ENCODE results near the gene CD52. TPM values are rescaled to one million over a fixed set of nuclear protein-coding genes. Genes with fewer than 3 reads are reported as not detected.

The CD52 gene
- total RNA-seq, 1 experiment from 2014 or later = 735 TPM

GRCh38 chr1:26293911-26294463, 23.8 kb upstream of the CD52 start:
- peaks cover 47% of the 10 kb centered on the region for H3K4me1 ChIP-seq (ENCODE audit: low read length)

GRCh38 chr1:26295194-26296138, 22.3 kb upstream of the CD52 start:
- H3K79me2 ChIP-seq (ENCODE audit: low read length) = no peaks in the 10 kb centered on the region
- H3K9me3 ChIP-seq (ENCODE audit: low read length) = no peaks in the 10 kb centered on the region
- H3K27me3 ChIP-seq (ENCODE audit: low read length) = no peaks in the 10 kb centered on the region
- no peaks in the 10 kb centered on the region for H3K9me2 ChIP-seq (replicated peaks; ENCODE audit: insufficient read depth, low read length)
- peaks cover 43% of the 10 kb centered on the region for H3K4me1 ChIP-seq (ENCODE audit: low read length)
- no peak overlapping the region for H3K27ac ChIP-seq (ENCODE audit: low read length)
- H2AFZ ChIP-seq (ENCODE audit: low read length) = no peak overlapping the region
- H3K9ac ChIP-seq (ENCODE audit: low read length) = no peak overlapping the region
- no peaks in the 10 kb centered on the region for H4K20me1 ChIP-seq (ENCODE audit: insufficient read depth, low read depth, low read length)
- H3K36me3 ChIP-seq (ENCODE audit: insufficient read depth, low read length) = no peaks in the 10 kb centered on the region
- no peak overlapping the region for H3K4me3 ChIP-seq (ENCODE audit: low read length)
- DNase-seq = no peak
- no peak overlapping the region for H3K4me2 ChIP-seq (ENCODE audit: low read depth, low read length, poor library complexity, severe bottlenecking)

More at GRCh38 chr1:26293911-26294463, 23.8 kb upstream of the CD52 start:
- Histone ChIP-seq H3K9me3 (ENCODE audit: low read length) (no peaks in the 10 kb centered on the region), H3K4me2 (ENCODE audit: low read depth, low read length, poor library complexity, severe bottlenecking) (no peak overlapping the region), H3K27me3 (ENCODE audit: low read length) (no peaks in the 10 kb centered on the region), H3K4me3 (ENCODE audit: low read length) (no peak overlapping the region), H3K27ac (ENCODE audit: low read length) (no peak overlapping the region), H3K9me2 (replicated peaks; ENCODE audit: insufficient read depth, low read length) (no peaks in the 10 kb centered on the region), H3K79me2 (ENCODE audit: low read length) (no peaks in the 10 kb centered on the region), H3K9ac (ENCODE audit: low read length) (no peak overlapping the region), H4K20me1 (ENCODE audit: insufficient read depth, low read depth, low read length) (no peaks in the 10 kb centered on the region), H2AFZ (ENCODE audit: low read length) (no peak overlapping the region), H3K36me3 (ENCODE audit: insufficient read depth, low read length) (no peaks in the 10 kb centered on the region)
- DNase-seq = no peak

GRCh38 chr1:26296340-26297056, 21.3 kb upstream of the CD52 start:
- no peak overlapping the region for H3K4me2 ChIP-seq (ENCODE audit: low read depth, low read length, poor library complexity, severe bottlenecking)
- DNase-seq = no peak
- H3K27me3 ChIP-seq (ENCODE audit: low read length) = no peaks in the 10 kb centered on the region
- no peak overlapping the region for H2AFZ ChIP-seq (ENCODE audit: low read length)
- no peaks in the 10 kb centered on the region for H3K36me3 ChIP-seq (ENCODE audit: insufficient read depth, low read length)
- H3K9me3 ChIP-seq (ENCODE audit: low read length) = no peaks in the 10 kb centered on the region
- H3K27ac ChIP-seq (ENCODE audit: low read length) = no peak overlapping the region
- peaks cover 33% of the 10 kb centered on the region for H3K4me1 ChIP-seq (ENCODE audit: low read length)
- H4K20me1 ChIP-seq (ENCODE audit: insufficient read depth, low read depth, low read length) = no peaks in the 10 kb centered on the region
- H3K9me2 ChIP-seq (replicated peaks; ENCODE audit: insufficient read depth, low read length) = no peaks in the 10 kb centered on the region
- no peak overlapping the region for H3K4me3 ChIP-seq (ENCODE audit: low read length)
- H3K9ac ChIP-seq (ENCODE audit: low read length) = no peak overlapping the region
- H3K79me2 ChIP-seq (ENCODE audit: low read length) = no peaks in the 10 kb centered on the region

GRCh38 chr1:26297057-26297790, 20.5 kb upstream of the CD52 start:
- Histone ChIP-seq H3K9me3 (ENCODE audit: low read length) (no peaks in the 10 kb centered on the region), H2AFZ (ENCODE audit: low read length) (no peak overlapping the region), H3K4me2 (ENCODE audit: low read depth, low read length, poor library complexity, severe bottlenecking) (no peak overlapping the region), H3K27me3 (ENCODE audit: low read length) (no peaks in the 10 kb centered on the region), H3K27ac (ENCODE audit: low read length) (no peak overlapping the region), H3K4me1 (ENCODE audit: low read length) (peaks cover 25% of the 10 kb centered on the region), H3K9me2 (replicated peaks; ENCODE audit: insufficient read depth, low read length) (no peaks in the 10 kb centered on the region), H4K20me1 (ENCODE audit: insufficient read depth, low read depth, low read length) (no peaks in the 10 kb centered on the region), H3K4me3 (ENCODE audit: low read length) (no peak overlapping the region), H3K9ac (ENCODE audit: low read length) (no peak overlapping the region), H3K79me2 (ENCODE audit: low read length) (no peaks in the 10 kb centered on the region), H3K36me3 (ENCODE audit: insufficient read depth, low read length) (no peaks in the 10 kb centered on the region)
- no peak for DNase-seq

GRCh38 chr1:26297791-26298124, 20.0 kb upstream of the CD52 start:
- H3K4me1 ChIP-seq (ENCODE audit: low read length) = peaks cover 20% of the 10 kb centered on the region
- H3K4me2 ChIP-seq (ENCODE audit: low read depth, low read length, poor library complexity, severe bottlenecking) = no peak overlapping the region
- no peak overlapping the region for H2AFZ ChIP-seq (ENCODE audit: low read length)
- H3K9ac ChIP-seq (ENCODE audit: low read length) = no peak overlapping the region
- DNase-seq = no peak
- peaks cover 1% of the 10 kb centered on the region; the same call in 1 of the 2 replicates for H3K79me2 ChIP-seq (ENCODE audit: low read length)
- H3K36me3 ChIP-seq (ENCODE audit: insufficient read depth, low read length) = no peaks in the 10 kb centered on the region
- H3K4me3 ChIP-seq (ENCODE audit: low read length) = no peak overlapping the region
- no peaks in the 10 kb centered on the region for H3K9me3 ChIP-seq (ENCODE audit: low read length)
- no peak overlapping the region for H3K27ac ChIP-seq (ENCODE audit: low read length)
- no peaks in the 10 kb centered on the region for H4K20me1 ChIP-seq (ENCODE audit: insufficient read depth, low read depth, low read length)
- H3K27me3 ChIP-seq (ENCODE audit: low read length) = no peaks in the 10 kb centered on the region
- H3K9me2 ChIP-seq (replicated peaks; ENCODE audit: insufficient read depth, low read length) = no peaks in the 10 kb centered on the region

- Histone ChIP-seq H2AFZ (ENCODE audit: low read length) (no peak overlapping the region), H3K36me3 (ENCODE audit: insufficient read depth, low read length) (no peaks in the 10 kb centered on the region), H4K20me1 (ENCODE audit: insufficient read depth, low read depth, low read length) (no peaks in the 10 kb centered on the region), H3K9me3 (ENCODE audit: low read length) (no peaks in the 10 kb centered on the region), H3K4me2 (ENCODE audit: low read depth, low read length, poor library complexity, severe bottlenecking) (no peak overlapping the region), H3K79me2 (ENCODE audit: low read length) (peaks cover 24% of the 10 kb centered on the region), H3K27ac (ENCODE audit: low read length) (peak overlapping the region; percentile 69; the same call in 1 of the 2 replicates), H3K9ac (ENCODE audit: low read length) (no peak overlapping the region), H3K9me2 (replicated peaks; ENCODE audit: insufficient read depth, low read length) (no peaks in the 10 kb centered on the region), H3K27me3 (ENCODE audit: low read length) (no peaks in the 10 kb centered on the region), H3K4me3 (ENCODE audit: low read length) (no peak overlapping the region), H3K4me1 (ENCODE audit: low read length) (peaks cover 27% of the 10 kb centered on the region)
- DNase-seq = peak; percentile 39
Measured at GRCh38 chr1:26300578-26301275, 17.0 kb upstream of the CD52 start.

GRCh38 chr1:26302733-26303405, 14.9 kb upstream of the CD52 start:
- H4K20me1 ChIP-seq (ENCODE audit: insufficient read depth, low read depth, low read length) = no peaks in the 10 kb centered on the region
- peaks cover 28% of the 10 kb centered on the region for H3K79me2 ChIP-seq (ENCODE audit: low read length)
- H3K27ac ChIP-seq (ENCODE audit: low read length) = no peak overlapping the region
- H3K4me1 ChIP-seq (ENCODE audit: low read length) = peaks cover 41% of the 10 kb centered on the region
- no peaks in the 10 kb centered on the region for H3K9me3 ChIP-seq (ENCODE audit: low read length)
- no peaks in the 10 kb centered on the region for H3K9me2 ChIP-seq (replicated peaks; ENCODE audit: insufficient read depth, low read length)
- no peak overlapping the region for H3K4me3 ChIP-seq (ENCODE audit: low read length)
- no peak overlapping the region for H2AFZ ChIP-seq (ENCODE audit: low read length)
- no peaks in the 10 kb centered on the region for H3K27me3 ChIP-seq (ENCODE audit: low read length)
- H3K4me2 ChIP-seq (ENCODE audit: low read depth, low read length, poor library complexity, severe bottlenecking) = no peak overlapping the region
- H3K9ac ChIP-seq (ENCODE audit: low read length) = no peak overlapping the region
- no peak for DNase-seq
- no peaks in the 10 kb centered on the region for H3K36me3 ChIP-seq (ENCODE audit: insufficient read depth, low read length)
